HEK293T (cell line): ENCODE results near the gene TMEM176B.

Experiments
- BHLHE40 ChIP-seq: fragments of 450-650 bp; IDR thresholded peaks from 2 replicates; pipeline ENCODE4 v1.6.1; 2016; ENCODE audit warnings: mild to moderate bottlenecking, moderate library complexity, borderline replicate concordance
- ELF4 ChIP-seq: fragments of 450-650 bp; IDR thresholded peaks from 2 replicates; pipeline ENCODE4 v1.6.1; 2017; ENCODE audit warnings: antibody characterized with exemption
- FOXA1 ChIP-seq: fragments of 450-650 bp; IDR thresholded peaks from 2 replicates; pipeline ENCODE4 v1.6.1; 2016; ENCODE audit warnings: mild to moderate bottlenecking
- FOXM1 ChIP-seq: fragments of 450-650 bp; IDR thresholded peaks from 2 replicates; pipeline ENCODE4 v1.6.1; 2017; ENCODE audit warnings: mild to moderate bottlenecking, borderline replicate concordance
- L3MBTL2 ChIP-seq: fragments of 450-650 bp; conservative IDR thresholded peaks from 2 replicates; pipeline ENCODE4 v1.6.1; 2016; ENCODE audit warnings: mild to moderate bottlenecking
- LEF1 ChIP-seq: fragments of 450-650 bp; IDR thresholded peaks from 2 replicates; pipeline ENCODE4 v1.6.1; 2017; ENCODE audit warnings: mild to moderate bottlenecking, borderline replicate concordance
- PKNOX1 ChIP-seq: fragments of 450-650 bp; IDR thresholded peaks from 2 replicates; pipeline ENCODE4 v1.6.1; 2016
- SP1 ChIP-seq: fragments of 450-650 bp; IDR thresholded peaks from 2 replicates; pipeline ENCODE4 v1.6.1; 2017
- TARDBP ChIP-seq: fragments of 450-650 bp; IDR thresholded peaks from 2 replicates; pipeline ENCODE4 v1.6.1; 2016

- TF ChIP-seq BHLHE40 (no peak), LEF1 (no peak), FOXA1 (no peak), TARDBP (no peak), SP1 (no peak), FOXM1 (no peak), PKNOX1 (no peak), ELF4 (no peak), L3MBTL2 (no peak)
Measured at GRCh38 chr7:150835019-150835418, 34.9 kb upstream of the TMEM176B start.
